Medulla oblongata (tissue), 1 donor: ENCODE data around the gene PLA2G2D.
A peak's percentile ranks its signal among the peaks of the same experiment; 100 is the strongest.

Experiments
- DNase-seq: peaks from one replicate; pipeline ENCODE4 v3.0.0-alpha.2; 2015; ENCODE audit errors: extremely low spot score

Gene PLA2G2D

GRCh38 chr1:20119347-20119746 is at the start of gene PLA2G2D:
Gene PLA2G2D (minus strand): TSS chr1:20119536. CDS start chr1:20119498, 38 bp downstream.
- no peak for DNase-seq

- DNase-seq = no peak
These were observed 49.5 kb upstream of the PLA2G2D start for GRCh38 chr1:20168564-20169491.

- DNase-seq = no peak
These were observed 47.8 kb upstream of the PLA2G2D start for GRCh38 chr1:20167126-20167525.

GRCh38 chr1:20166051-20166450 is 46.7 kb upstream of the PLA2G2D start:
- no peak for DNase-seq

DNA sequence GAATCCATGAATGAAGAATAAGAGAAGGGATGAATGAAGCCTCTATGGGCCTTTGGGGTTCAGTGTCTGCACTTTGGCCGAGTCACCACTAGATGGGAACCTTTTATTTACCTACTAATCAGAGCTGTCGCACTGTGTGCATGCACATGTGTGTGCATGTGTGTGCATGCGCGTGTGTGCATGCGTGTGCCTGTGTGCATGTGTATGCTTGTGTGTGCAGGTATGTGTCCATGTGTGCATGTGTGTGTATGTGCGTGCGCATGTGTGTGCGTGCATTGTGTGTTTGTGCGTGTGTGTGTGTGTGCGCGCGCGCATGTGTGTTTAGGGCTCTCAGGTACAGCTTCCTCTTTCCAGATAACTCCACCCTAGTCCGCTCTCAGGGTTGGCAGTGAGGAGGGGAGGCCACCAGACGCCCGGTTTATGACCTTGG is 46.2 kb upstream of the PLA2G2D start:
- no peak for DNase-seq

DNA sequence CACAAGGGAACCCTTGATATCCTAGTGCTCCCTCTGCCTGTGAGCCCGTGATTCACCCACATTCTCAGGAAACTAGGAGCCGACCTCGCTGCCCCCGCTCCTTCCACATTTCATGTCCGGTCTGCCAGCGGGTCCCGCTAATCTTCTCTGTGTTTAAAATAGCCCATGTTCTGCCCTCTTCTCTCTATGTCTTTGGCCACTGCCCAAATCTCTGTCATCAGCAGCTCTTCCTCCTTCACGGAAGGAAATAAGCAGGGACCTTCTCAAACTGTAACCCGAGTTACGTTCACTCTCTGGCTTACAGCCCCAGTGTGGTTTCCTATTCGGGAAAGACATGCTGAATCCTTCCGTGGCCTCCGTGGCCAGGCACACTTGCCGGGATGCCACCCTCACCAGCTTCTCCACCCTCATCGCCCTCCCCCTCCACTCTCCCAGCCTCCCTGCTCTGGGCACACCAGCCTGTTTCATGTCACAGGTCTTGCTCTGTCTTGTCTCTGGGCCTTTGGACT is 45.4 kb upstream of the PLA2G2D start:
- DNase-seq = peak; percentile 77

- no peak for DNase-seq
These were observed 40.7 kb upstream of the PLA2G2D start for GRCh38 chr1:20160034-20160433.

- no peak for DNase-seq
These were observed 39.2 kb upstream of the PLA2G2D start for GRCh38 chr1:20158358-20159070.

- DNase-seq = no peak
These were observed 35.0 kb upstream of the PLA2G2D start for GRCh38 chr1:20154301-20154831.

GRCh38 chr1:20153000-20153418 is 33.7 kb upstream of the PLA2G2D start:
- peak; percentile 88 for DNase-seq

- no peak for DNase-seq
These were observed 33.2 kb upstream of the PLA2G2D start for GRCh38 chr1:20152599-20152930.

- peak; percentile 86 for DNase-seq
These were observed 32.7 kb upstream of the PLA2G2D start for GRCh38 chr1:20151906-20152598.

DNA sequence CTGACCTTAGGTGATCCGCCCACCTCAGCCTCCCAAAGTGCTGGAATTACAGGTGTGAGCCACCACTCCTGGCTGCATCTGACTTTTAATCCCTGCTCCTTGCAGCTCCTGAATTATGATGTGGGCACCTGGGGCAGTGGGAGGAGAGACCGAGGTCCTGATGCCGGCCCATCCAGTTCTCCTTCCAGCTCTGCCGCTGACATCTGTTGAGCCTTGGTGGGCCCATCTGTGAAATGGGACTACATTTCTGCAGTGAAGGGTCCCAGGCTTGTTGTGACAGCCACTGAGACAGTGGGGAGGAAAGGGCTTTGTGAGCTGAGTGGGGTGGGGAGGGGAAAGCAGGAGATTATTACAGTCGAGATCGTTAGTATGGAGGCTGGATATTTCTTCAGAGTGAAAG is 31.6 kb upstream of the PLA2G2D start:
- DNase-seq = no peak

GRCh38 chr1:20150326-20150705 is 31.0 kb upstream of the PLA2G2D start:
- DNase-seq = no peak

DNA sequence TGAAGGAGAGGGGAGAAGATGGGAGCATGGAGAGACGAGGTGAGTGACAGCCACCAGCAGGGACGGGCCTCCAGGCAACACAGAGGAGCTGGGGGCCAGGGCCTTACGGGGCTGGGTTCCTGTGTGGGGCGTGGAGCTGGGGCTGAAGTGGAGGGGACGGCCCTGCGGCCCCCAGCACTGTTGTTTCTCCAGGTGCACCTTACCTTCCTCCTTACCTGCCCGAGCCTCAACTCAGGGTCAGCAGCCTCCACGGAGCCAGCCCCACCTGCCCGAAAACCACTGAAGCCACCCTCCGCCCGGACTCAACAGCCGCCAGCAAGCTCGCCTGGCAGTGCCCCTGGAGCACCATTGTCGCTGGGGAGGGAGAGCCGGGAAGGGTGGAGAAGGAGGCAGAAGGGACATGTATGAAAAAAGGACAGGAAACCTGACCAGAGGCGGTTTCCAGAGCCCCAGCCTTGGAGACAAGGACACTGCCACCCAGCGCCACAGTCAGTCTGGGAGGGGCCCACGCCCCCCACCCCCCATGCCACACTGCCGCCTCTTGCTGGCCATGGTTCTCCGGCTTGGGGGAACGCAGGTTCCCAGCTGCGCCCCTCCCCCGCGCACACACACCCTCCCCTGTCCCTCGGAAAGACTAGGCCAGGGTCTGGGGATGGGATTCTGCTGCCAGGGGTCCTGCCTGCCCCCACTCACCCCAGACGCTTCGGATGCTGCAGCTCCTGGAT is 30.4 kb upstream of the PLA2G2D start:
- no peak for DNase-seq

DNA sequence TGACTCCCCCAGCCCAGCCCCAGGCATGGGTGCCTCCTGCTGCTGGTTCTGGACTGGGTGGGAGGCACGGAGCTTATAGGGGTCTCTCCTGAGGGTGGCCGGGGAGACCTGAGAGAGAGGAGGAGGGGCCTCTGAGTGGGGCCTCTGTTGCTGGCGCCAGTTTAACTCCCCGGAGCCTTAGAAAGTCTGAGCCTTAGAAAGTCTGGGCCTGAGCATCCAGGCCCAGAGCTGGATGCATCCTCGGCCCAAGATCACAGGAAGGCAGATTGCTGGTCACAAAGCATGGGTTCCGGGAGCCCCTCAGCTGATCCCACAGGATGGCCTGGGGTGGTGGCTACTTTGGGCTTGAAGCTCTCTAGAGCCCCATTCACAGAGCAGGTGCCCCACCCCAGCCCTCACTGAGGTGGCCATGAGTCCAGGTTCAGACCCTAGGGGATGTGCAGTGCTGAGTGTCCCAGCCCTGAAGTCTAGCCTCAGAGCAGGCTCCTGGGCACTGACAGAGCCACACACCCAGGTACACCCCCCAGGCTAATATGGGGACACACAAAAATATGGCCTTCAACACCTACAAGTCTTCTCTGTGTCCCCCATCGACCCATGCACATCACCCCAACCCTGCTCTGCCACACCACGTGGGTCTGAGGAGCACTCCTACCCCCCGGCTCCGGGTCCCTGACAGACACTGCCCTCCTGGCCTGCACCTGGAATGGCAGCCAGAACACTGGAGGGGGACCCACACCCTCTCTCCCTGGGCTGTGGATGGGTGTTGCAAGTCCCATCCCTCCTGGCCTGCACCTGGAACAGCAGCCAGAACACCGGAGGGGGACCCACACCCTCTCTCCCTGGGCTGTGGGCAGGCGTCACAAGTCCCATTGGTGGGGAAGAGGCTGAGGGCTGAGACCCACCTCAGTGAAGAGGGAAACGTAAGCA is 29.5 kb upstream of the PLA2G2D start:
- no peak for DNase-seq

DNA sequence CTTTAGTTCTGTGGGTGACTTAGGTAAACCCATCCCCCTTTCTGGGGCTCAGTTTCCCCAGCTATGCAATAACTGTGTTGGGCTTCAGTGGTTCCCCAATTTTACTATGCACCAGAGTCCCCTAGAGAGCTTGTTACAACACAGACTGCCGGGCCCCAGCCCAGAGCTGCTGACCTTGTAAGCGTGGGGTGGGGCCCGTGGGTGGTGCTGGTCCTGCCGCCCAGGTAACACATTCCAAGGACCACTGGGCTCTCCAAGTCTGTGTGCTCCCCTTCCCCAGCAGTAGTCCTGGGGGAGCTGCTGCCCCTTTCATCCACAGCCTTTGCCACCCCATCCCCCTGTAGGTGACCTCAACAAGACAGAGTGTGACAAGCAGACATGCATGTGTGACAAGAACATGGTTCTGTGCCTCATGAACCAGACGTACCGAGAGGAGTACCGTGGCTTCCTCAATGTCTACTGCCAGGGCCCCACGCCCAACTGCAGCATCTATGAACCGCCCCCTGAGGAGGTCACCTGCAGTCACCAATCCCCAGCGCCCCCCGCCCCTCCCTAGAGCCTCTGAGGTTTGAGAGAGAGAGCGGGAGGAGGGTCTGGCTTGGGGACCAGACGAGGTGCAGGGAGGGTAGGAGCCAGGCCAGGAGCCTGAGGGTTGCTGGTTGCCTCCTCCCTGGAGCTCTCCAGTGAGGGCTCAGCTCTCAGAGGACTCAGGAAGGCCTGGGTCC is 28.7 kb upstream of the PLA2G2D start:
- no peak for DNase-seq

GRCh38 chr1:20143734-20144565 is 24.6 kb upstream of the PLA2G2D start:
- no peak for DNase-seq

DNA sequence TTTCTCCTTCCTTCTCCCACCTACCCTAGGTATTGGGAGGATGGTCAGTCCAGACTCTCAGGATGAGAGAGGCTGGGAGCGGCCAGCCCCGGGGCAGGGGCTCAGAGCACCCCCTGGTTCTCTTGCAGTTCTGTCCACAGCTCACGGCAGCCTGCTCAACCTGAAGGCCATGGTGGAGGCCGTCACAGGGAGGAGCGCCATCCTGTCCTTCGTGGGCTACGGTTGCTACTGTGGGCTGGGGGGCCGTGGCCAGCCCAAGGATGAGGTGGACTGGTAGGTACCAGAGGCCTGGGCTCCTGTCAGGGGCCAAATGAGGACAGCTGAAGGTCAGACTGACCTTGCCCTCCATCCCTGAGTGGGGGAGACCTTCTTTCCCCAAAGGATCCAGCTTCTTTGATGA is 24.0 kb upstream of the PLA2G2D start:
- no peak for DNase-seq
